Measurements from ENCODE around the gene ZC3H12D.

DNA sequence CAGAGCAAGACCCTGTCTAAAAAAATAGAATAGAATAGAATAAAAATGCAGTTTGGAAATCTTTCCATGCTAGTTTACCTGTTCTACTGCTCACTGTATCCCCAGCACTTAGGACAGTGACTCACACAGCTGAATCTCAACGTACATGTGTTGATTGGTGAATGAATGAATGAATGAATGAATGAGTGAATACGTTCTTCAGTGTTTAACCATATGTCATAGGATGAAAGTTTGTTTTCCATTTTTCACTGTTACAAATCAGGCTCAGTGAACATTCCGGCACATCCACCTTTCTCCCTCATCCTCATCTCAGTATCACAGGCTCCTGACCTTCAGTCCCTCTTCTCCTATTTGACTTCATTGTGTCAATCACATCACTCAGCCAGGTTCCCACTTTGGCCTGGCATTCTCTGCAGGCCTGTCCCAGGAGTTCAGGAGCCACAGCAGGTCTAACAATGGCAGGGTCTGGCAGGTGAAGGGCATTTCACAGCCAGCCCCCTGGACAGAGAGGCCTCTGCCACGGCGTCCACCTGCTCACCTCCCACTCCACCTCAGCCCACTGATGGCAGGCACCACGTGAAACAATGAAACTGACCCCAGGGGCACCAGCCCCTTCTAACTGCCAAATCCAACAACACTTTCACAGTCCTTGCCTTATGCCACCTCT, 7.9 kb downstream of the ZC3H12D start:
- TF ChIP-seq POLR2A (IDR thresholded peaks at IDR 0.05; ENCODE audit: low read depth, low read length) (no peak), TAF1 (IDR thresholded peaks at IDR 0.05; ENCODE audit: low read depth, low read length) (no peak), POLR2AphosphoS5 (IDR thresholded peaks at IDR 0.05; ENCODE audit: low read depth, low read length) (no peak)

Data from GM12891 (cell line).